Measurements from ENCODE around the gene UPF1.
A peak's percentile ranks its signal among the peaks of the same experiment; 100 is the strongest.

The UPF1 gene

DNA sequence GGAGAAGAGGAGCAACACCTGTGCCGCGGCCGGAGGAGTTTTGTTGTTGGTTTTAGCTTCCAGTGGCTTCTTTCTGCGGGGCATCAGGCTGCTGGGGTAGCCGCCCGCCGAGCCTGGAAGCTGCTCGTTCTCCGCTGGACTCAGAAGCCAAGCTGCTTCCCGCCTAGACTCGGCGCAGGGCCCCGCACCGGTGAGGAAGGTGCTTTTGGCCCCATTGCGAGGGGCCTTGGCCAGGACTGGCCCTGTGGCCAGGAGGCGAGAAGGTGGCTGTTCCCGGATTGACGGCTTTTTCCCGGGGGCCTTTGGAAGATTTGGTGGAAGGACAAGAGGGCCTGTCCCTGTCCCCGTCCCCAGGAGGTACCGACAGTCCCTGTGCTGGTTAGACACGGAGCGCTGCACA lies 35.4 kb downstream of the UPF1 start:
- Histone ChIP-seq H3K4me1 (ENCODE audit: control insufficient read depth, low read depth, low read length) (peaks cover 3% of the 10 kb centered on the region), H3K27me3 (ENCODE audit: insufficient read depth, low read length, poor library complexity) (no peaks in the 10 kb centered on the region), H2BK5ac (ENCODE audit: low read length) (no peak overlapping the region), H3K36me3 (ENCODE audit: control insufficient read depth, insufficient read depth, low read length) (peaks cover 7% of the 10 kb centered on the region), H3K79me1 (ENCODE audit: low read length) (no peaks in the 10 kb centered on the region), H3K4me3 (ENCODE audit: low read length) (no peak overlapping the region), H3K9ac (ENCODE audit: low read length) (no peak overlapping the region), H3K79me2 (ENCODE audit: control insufficient read depth, insufficient read depth, low read length) (no peaks in the 10 kb centered on the region), H3K27ac (ENCODE audit: low read depth, low read length) (no peak overlapping the region), H3K4ac (ENCODE audit: low read depth, low read length) (no peak overlapping the region), H3K18ac (ENCODE audit: low read length) (no peak overlapping the region), H2BK15ac (replicated peaks; ENCODE audit: low read depth) (no peak overlapping the region), H2BK120ac (ENCODE audit: low read depth, low read length) (no peak overlapping the region), H4K5ac (ENCODE audit: low read length) (no peak overlapping the region), H3K56ac (ENCODE audit: low read length) (no peak overlapping the region), H3K4me2 (ENCODE audit: low read length) (no peak overlapping the region), H2AK5ac (ENCODE audit: low read length) (no peak overlapping the region), H4K8ac (ENCODE audit: low read depth, low read length) (no peak overlapping the region), H3K23ac (ENCODE audit: low read length) (no peak overlapping the region)
- DNase-seq = no peak
- no CpG with 5 or more reads among the region's 23 CpGs for WGBS (ENCODE audit: extremely low coverage, insufficient coverage, low lambda C conversion rate)

DNA sequence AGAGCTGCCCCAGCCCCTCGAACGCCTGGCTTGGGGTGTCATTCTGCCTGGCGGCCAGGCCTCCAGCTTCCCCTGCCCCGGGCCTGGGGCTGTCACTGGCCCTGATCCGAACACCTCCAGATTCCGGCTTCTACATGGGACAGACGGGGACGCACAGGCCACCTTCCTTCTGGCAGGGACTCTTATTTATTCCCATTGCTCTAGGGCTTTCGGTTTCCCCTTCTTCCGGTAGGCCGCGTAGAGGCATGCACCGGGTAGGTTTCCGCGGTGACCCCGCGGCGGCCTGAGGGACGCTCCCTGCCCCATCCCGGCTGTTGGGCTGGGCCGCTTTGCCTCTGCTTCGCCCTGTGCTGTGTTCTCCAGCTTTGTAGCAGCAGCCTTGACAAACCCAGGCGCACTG lies 36.0 kb downstream of the UPF1 start:
- H3K9ac ChIP-seq (ENCODE audit: low read length) = no peak overlapping the region
- DNase-seq = no peak
- H4K5ac ChIP-seq (ENCODE audit: low read length) = no peak overlapping the region
- H2BK120ac ChIP-seq (ENCODE audit: low read depth, low read length) = no peak overlapping the region
- H3K4me2 ChIP-seq (ENCODE audit: low read length) = no peak overlapping the region
- H2BK15ac ChIP-seq (replicated peaks; ENCODE audit: low read depth) = no peak overlapping the region
- H3K23ac ChIP-seq (ENCODE audit: low read length) = no peak overlapping the region
- H3K79me1 ChIP-seq (ENCODE audit: low read length) = no peaks in the 10 kb centered on the region
- no CpG with 5 or more reads among the region's 23 CpGs for WGBS (ENCODE audit: extremely low coverage, insufficient coverage, low lambda C conversion rate)
- no peak overlapping the region for H2BK5ac ChIP-seq (ENCODE audit: low read length)
- H4K8ac ChIP-seq (ENCODE audit: low read depth, low read length) = no peak overlapping the region
- no peak overlapping the region for H2AK5ac ChIP-seq (ENCODE audit: low read length)
- no peaks in the 10 kb centered on the region for H3K27me3 ChIP-seq (ENCODE audit: insufficient read depth, low read length, poor library complexity)
- H3K18ac ChIP-seq (ENCODE audit: low read length) = no peak overlapping the region
- peaks cover 3% of the 10 kb centered on the region for H3K4me1 ChIP-seq (ENCODE audit: control insufficient read depth, low read depth, low read length)
- H3K4ac ChIP-seq (ENCODE audit: low read depth, low read length) = no peak overlapping the region
- H3K36me3 ChIP-seq (ENCODE audit: control insufficient read depth, insufficient read depth, low read length) = peaks cover 7% of the 10 kb centered on the region
- no peaks in the 10 kb centered on the region for H3K79me2 ChIP-seq (ENCODE audit: control insufficient read depth, insufficient read depth, low read length)
- no peak overlapping the region for H3K4me3 ChIP-seq (ENCODE audit: low read length)
- H3K27ac ChIP-seq (ENCODE audit: low read depth, low read length) = no peak overlapping the region
- no peak overlapping the region for H3K56ac ChIP-seq (ENCODE audit: low read length)

DNA sequence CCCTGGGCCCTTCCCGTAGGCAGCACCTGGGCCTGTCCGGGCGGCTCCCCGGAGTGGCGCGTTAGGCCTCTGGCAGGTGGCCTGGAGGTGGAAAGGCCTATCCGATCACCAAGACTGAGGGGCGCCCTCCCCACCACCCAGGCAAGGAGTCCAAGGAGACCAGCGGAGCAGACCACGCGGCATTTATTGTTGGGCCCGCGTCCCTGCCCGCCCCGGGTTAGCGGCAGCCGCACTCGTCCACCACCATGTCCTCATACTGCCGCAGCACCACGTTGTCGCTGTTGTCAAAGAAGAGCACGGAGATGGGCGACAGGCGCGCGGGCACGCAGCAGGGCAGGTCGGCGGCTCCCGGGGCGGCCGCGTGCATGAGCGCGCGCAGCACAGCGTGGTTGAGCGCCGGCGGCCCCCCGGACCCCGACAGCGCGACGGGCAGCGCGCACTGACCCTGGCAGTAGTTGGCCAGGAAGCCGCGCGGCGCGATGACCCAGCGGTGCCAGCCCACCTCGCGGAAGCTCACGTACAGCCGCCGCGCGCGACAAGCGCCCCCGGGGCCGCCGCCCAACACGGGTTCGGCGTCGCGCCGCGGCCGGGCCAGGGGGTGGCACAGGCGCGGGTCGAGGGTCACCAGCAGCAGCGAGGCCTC lies 36.7 kb downstream of the UPF1 start:
- no peak overlapping the region for H3K4me3 ChIP-seq (ENCODE audit: low read length)
- peaks cover 3% of the 10 kb centered on the region for H3K4me1 ChIP-seq (ENCODE audit: control insufficient read depth, low read depth, low read length)
- peaks cover 4% of the 10 kb centered on the region for H3K36me3 ChIP-seq (ENCODE audit: control insufficient read depth, insufficient read depth, low read length)
- H3K27ac ChIP-seq (ENCODE audit: low read depth, low read length) = no peak overlapping the region
- H3K9ac ChIP-seq (ENCODE audit: low read length) = no peak overlapping the region
- no peak overlapping the region for H2AK5ac ChIP-seq (ENCODE audit: low read length)
- DNase-seq = no peak
- no peak overlapping the region for H2BK120ac ChIP-seq (ENCODE audit: low read depth, low read length)
- H3K18ac ChIP-seq (ENCODE audit: low read length) = no peak overlapping the region
- WGBS (ENCODE audit: extremely low coverage, insufficient coverage, low lambda C conversion rate) = no CpG with 5 or more reads among the region's 77 CpGs
- no peak overlapping the region for H3K56ac ChIP-seq (ENCODE audit: low read length)
- H3K79me1 ChIP-seq (ENCODE audit: low read length) = no peaks in the 10 kb centered on the region
- H4K5ac ChIP-seq (ENCODE audit: low read length) = no peak overlapping the region
- H3K79me2 ChIP-seq (ENCODE audit: control insufficient read depth, insufficient read depth, low read length) = no peaks in the 10 kb centered on the region
- H3K23ac ChIP-seq (ENCODE audit: low read length) = no peak overlapping the region
- H2BK15ac ChIP-seq (replicated peaks; ENCODE audit: low read depth) = no peak overlapping the region
- no peak overlapping the region for H3K4ac ChIP-seq (ENCODE audit: low read depth, low read length)
- no peaks in the 10 kb centered on the region for H3K27me3 ChIP-seq (ENCODE audit: insufficient read depth, low read length, poor library complexity)
- H2BK5ac ChIP-seq (ENCODE audit: low read length) = no peak overlapping the region
- no peak overlapping the region for H4K8ac ChIP-seq (ENCODE audit: low read depth, low read length)
- H3K4me2 ChIP-seq (ENCODE audit: low read length) = no peak overlapping the region

DNA sequence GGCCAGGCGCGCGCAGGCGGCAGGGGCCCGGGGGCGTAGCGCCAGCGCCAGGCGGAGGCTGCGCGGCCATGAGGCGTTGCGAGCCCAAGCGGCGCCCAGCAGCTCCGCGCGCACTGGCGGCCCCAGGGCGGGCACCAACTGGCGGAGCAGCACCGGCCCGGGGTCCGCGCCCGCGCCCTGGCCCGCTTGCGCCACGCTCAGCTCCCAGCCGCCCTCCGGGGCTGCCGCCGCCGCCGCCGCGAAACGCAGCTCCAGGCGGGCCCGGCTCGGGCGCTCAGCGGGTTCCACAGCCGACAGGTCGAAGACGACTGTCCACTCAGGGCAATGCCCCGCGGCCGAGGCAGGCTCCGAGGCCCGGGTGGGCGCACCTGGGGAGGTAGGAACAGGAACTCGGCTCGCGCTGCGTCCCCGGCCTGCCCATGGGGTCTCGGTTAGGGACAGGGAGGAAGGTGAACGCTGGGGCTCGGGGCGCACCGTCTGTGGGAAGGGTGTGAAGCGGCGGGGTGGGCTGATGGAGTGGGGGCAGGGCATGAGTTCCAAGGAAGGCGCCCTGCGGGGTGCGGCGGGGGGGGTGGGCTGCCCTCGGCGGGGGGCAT lies 37.4 kb downstream of the UPF1 start:
- no peak for DNase-seq
- Histone ChIP-seq H3K4me1 (ENCODE audit: control insufficient read depth, low read depth, low read length) (peaks cover 3% of the 10 kb centered on the region), H3K27ac (ENCODE audit: low read depth, low read length) (no peak overlapping the region), H3K79me1 (ENCODE audit: low read length) (no peaks in the 10 kb centered on the region), H3K9ac (ENCODE audit: low read length) (no peak overlapping the region), H3K56ac (ENCODE audit: low read length) (no peak overlapping the region), H2AK5ac (ENCODE audit: low read length) (no peak overlapping the region), H3K23ac (ENCODE audit: low read length) (no peak overlapping the region), H3K27me3 (ENCODE audit: insufficient read depth, low read length, poor library complexity) (no peaks in the 10 kb centered on the region), H2BK120ac (ENCODE audit: low read depth, low read length) (no peak overlapping the region), H3K79me2 (ENCODE audit: control insufficient read depth, insufficient read depth, low read length) (no peaks in the 10 kb centered on the region), H3K18ac (ENCODE audit: low read length) (no peak overlapping the region), H4K5ac (ENCODE audit: low read length) (no peak overlapping the region), H3K4me3 (ENCODE audit: low read length) (no peak overlapping the region), H4K8ac (ENCODE audit: low read depth, low read length) (no peak overlapping the region), H2BK15ac (replicated peaks; ENCODE audit: low read depth) (no peak overlapping the region), H3K4ac (ENCODE audit: low read depth, low read length) (no peak overlapping the region), H3K36me3 (ENCODE audit: control insufficient read depth, insufficient read depth, low read length) (peaks cover 4% of the 10 kb centered on the region), H2BK5ac (ENCODE audit: low read length) (no peak overlapping the region), H3K4me2 (ENCODE audit: low read length) (no peak overlapping the region)
- WGBS (ENCODE audit: extremely low coverage, insufficient coverage, low lambda C conversion rate) = no CpG with 5 or more reads among the region's 71 CpGs

DNA sequence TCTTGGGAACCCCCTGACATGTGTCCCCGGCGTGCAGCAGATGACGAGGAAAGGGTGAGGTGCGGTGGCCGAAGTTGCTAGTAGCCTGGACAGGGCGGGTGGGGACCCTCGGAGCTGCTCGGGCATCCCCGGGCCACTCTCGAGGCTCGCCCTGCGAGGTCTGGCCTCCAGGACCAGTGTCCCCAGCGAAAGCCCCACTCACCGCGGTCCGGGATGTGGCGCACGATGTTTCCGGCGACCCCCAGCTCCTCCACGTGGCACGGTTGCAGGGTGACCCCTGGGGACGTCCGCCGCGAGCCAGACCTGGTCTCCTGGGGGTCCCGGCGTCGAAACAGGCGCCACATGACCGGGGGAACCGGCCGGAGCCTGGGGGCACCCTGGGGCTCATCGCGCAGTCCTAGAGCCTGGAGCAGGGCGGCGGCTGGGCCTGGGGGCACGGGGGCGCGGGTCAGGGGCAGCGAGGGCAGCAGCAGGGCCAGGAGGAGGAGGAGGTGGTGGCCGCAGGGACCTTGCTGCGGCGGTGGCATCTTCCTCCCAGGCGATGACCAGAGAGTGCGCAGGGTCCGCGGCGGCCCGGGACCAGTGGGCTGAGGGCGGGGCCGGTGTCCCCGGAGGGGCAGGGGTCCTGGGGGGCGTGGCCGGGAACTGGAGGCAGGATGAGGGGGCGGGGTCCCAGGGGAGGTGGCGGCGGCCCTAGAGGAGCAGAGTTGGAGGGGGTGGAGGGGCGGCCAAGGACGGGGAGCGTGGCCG lies 38.2 kb downstream of the UPF1 start:
- Histone ChIP-seq H3K79me2 (ENCODE audit: control insufficient read depth, insufficient read depth, low read length) (no peaks in the 10 kb centered on the region), H3K4ac (ENCODE audit: low read depth, low read length) (no peak overlapping the region), H3K27ac (ENCODE audit: low read depth, low read length) (no peak overlapping the region), H3K27me3 (ENCODE audit: insufficient read depth, low read length, poor library complexity) (no peaks in the 10 kb centered on the region), H3K9ac (ENCODE audit: low read length) (no peak overlapping the region), H4K8ac (ENCODE audit: low read depth, low read length) (no peak overlapping the region), H2AK5ac (ENCODE audit: low read length) (no peak overlapping the region), H3K36me3 (ENCODE audit: control insufficient read depth, insufficient read depth, low read length) (peaks cover 4% of the 10 kb centered on the region), H2BK5ac (ENCODE audit: low read length) (no peak overlapping the region), H4K5ac (ENCODE audit: low read length) (no peak overlapping the region), H3K56ac (ENCODE audit: low read length) (peak overlapping the region; percentile 74), H3K23ac (ENCODE audit: low read length) (no peak overlapping the region), H3K4me3 (ENCODE audit: low read length) (no peak overlapping the region), H2BK120ac (ENCODE audit: low read depth, low read length) (no peak overlapping the region), H3K79me1 (ENCODE audit: low read length) (no peaks in the 10 kb centered on the region), H3K18ac (ENCODE audit: low read length) (no peak overlapping the region), H2BK15ac (replicated peaks; ENCODE audit: low read depth) (no peak overlapping the region), H3K4me1 (ENCODE audit: control insufficient read depth, low read depth, low read length) (peaks cover 3% of the 10 kb centered on the region), H3K4me2 (ENCODE audit: low read length) (no peak overlapping the region)
- WGBS (ENCODE audit: extremely low coverage, insufficient coverage, low lambda C conversion rate) = no CpG with 5 or more reads among the region's 62 CpGs
- peak; percentile 27 for DNase-seq
